NCI-H2227 (cell line): ENCODE measurements around the gene RPL13A.
"Not testable (repeated sequence)": the region's sequence is repeated elsewhere in the genome, so short reads cannot be mapped to it uniquely, and the experiment has no call there.

Experiments
- DNase-seq: peaks from one replicate; lab custom pipeline; 2025; ENCODE audit not compliant: unreplicated experiment; lab: John Stamatoyannopoulos, UW

Gene RPL13A

GRCh38 chr19:49487277-49488045, at the start of gene RPL13A:
RPL13A (plus strand) TSS chr19:49487608; CDS start chr19:49487630, 22 bp downstream.
- peak; percentile 99 for DNase-seq

DNA sequence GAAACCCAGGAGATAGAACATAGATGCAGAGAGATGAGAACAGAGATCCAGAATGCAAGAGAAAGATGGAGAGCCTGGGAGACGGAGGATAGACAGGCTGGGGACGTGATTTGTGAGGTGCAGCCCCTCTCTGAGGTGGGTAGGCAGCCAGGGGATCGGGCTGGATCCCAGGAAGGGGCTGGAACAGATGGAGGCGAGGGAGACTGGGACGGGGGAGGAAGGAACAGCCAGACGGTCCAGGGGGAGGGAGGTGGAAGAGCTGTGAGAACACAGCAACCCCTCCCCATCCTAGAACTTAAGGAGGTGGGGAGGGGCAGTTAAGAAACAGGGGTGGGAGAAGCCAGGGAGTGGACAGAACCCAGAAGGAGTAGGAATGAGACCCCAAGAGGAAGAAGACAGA, 49.1 kb upstream of the RPL13A start:
- DNase-seq, result no peak

- DNase-seq, result no peak
Measured at GRCh38 chr19:49439836-49440235, 47.6 kb upstream of the RPL13A start.

DNA sequence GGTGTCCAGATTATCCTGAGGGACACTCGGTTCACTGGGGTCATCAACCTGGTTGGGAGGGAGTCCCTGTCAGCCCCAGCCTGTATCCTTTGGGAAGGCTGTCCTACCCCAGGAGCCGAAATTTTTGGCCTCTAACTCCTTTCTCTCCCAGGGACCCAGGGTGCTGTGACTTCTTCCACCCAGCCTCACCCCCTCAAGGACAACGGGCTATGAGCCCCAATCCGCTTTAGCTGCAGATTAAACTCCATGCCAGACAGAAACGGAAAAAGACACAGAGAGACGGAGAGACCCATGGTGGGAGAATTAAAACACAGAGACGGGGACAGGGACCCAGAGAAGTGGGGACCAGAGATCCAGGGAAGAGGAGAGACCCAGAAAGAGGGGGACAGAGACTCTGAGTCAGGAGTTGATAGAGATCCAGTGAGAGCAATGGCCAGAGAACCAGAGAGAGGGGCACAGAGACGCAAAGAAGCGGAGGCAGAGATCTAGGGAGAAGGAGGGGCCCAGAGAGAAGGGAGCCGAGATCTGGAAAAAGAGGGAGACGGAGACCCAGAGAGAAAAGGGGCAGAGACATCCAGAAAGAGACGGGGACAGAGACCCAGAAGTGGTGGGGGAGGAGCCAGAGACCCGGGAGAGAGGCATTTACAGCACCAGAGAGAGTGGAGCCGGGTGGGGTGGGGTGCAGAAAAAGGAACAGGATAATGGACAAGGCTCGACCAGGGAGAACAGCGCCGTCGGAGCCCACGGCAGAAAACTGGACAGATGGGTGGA, 46.8 kb upstream of the RPL13A start:
- no peak for DNase-seq

DNA sequence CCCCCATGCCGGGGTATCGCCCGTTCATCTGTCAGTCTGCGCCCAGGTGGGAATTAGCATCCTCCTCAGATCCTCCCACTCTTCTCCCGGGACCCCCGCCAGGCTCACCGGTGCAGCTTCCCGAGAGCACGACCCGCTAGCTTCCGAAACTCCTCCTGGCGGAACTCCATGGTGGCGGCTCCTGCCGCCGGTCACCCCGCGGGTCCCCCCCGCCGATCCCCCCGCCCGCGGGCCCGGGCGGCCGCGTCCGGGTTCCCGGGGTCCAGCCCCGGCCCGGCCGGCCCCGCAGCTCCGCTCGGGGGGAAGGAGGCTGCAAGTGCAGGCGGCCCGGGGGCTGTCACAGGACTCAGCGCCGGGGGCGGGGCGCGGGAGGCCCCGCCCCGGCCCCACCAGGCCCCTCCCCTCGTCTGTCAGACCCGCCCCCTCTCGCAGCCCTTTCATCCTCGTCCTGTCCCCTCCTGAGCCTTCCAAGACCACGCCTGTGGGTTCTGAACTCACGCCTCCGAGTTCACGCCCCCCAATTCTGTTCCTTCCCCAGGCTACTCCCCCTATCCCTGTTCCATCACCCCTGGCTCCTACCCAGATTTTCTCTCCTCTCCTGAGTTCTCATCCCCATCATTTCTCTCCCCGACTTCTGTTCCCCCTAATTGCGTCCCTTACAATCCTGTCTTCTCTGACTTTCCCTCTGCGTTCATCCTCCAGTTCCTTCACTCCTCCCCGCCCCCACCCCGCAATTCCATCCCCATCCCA, 46.0 kb upstream of the RPL13A start, which contains the start of gene SLC17A7:
Gene SLC17A7 (minus strand): TSS at position 318 of the 750 bp plus-strand sequence. CDS start 148 bp downstream, at position 170.
- DNase-seq, result peak; percentile 58

GRCh38 chr19:49441960-49442350, 45.5 kb upstream of the RPL13A start:
- DNase-seq, result no peak

- DNase-seq, result no peak
Measured at GRCh38 chr19:49442354-49442753, 45.1 kb upstream of the RPL13A start.

- peak; percentile 85 for DNase-seq
Measured at GRCh38 chr19:49442771-49443365, 44.5 kb upstream of the RPL13A start.

DNA sequence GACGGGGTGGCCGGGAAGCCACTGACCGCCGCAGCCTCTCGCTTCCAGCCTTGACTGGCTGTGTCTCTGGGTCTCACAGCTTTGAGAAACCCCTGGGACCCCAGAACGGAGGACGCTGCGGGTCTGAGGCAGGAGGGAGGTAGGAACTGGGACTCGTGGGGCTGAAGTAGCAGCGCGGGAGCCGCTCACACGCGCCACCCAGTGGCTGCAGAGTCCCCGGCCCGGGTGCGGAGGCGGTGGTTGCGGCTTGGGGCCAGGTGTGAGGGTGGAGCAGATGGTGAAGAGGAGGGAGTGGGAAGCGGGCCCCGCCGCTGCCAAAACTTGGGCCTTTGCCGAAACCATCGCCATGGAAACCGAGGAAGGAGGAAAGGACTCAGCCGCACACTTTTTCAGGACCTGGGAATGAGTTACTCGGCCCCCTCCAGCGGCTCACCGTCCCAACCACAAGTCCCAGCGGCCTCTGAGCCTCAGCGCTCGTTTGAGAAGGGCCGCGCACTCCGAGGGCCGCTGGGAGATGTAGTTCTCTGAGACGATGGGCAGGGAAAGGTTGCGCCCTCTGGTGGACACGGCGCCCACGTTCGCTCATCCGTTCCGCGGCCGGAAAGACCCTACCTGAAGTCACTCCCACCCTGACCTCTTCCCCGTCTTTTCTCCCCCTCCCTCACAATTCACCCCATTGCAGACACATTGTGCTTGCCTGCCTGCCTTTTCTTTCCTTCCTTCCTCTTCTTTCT, 43.9 kb upstream of the RPL13A start:
- peak; percentile 94 for DNase-seq

DNA sequence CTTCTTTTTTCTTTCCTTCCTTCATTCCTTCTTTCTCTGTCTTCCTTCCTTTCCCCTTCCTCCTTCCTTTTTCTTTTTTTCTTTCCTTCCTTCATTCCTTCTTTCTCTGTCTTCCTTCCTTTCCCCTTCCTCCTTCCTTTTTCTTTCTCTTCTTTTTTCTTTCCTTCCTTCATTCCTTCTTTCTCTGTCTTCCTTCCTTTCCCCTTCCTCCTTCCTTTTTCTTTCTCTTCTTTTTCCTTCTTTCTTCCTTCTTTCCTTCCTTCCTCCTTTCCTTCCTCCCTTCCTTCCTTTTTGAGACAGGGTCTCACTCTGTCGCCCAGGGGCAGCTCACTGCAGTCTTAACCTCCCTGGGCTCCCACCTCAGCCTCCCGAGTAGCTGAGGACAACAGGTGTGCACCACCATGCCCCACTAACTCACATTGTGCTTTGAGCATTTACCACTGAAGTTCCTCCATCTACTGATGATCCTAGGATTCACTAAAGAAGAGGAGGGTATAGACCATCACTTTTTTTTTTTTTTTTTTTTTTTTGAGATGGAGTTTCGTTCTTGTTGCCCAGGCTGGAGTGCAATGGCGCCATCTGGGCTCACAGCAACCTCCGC, 43.2 kb upstream of the RPL13A start:
- not testable (repeated sequence) for DNase-seq

DNA sequence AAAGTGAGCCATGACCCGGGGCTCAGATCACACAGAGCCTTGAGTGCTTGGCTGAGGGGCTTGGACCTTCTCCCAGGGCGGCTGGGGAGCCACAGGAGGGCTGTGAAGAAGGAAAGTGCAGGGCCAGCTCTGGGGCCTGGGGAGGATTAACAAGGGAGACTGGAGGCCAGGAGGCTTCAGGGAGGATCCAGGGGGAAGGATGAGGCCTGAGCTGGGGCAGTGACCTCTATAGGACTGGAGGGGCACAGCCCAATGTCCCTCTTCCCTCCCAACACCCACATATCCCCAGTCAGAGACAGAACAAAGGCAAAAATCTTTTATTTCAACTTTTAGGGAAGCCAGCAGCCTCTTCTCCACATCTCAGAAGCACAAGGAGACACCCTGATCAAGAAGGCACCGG, 41.4 kb upstream of the RPL13A start:
- DNase-seq, result no peak

- DNase-seq, result peak; percentile 49
Measured at GRCh38 chr19:49447485-49448431, 39.6 kb upstream of the RPL13A start.

GRCh38 chr19:49448432-49448786, 39.0 kb upstream of the RPL13A start:
- no peak for DNase-seq

DNA sequence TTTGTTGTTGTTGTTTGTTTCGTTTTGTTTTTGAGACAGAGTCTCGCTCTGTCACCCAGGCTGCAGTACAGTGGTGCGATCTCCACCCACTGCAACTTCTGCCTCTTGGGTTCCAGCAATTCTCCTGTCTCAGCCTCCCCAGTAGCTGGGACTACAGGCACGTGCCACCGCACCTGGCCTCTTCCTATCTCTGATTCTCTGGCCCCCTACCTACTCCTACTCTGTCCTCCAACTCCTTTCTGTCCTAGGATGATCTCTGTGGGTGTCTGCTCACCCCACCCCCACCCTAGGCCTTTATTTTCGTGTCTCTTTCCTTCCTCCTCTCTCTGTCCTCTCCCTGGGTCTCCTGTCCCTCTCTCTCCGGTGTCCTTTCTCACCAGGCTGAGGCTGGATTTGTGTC, 37.0 kb upstream of the RPL13A start:
- no peak for DNase-seq

GRCh38 chr19:49451430-49452181, 35.8 kb upstream of the RPL13A start, which contains the start of gene PIH1D1:
PIH1D1 (minus strand) TSS chr19:49451814; CDS start chr19:49451574, 240 bp downstream.
- peak; percentile 96 for DNase-seq

- peak; percentile 96 for DNase-seq
Measured at GRCh38 chr19:49453013-49453756, 34.2 kb upstream of the RPL13A start, which contains the start of gene ALDH16A1. ALDH16A1 (plus strand) TSS chr19:49453225; CDS start chr19:49453332, 107 bp downstream.

DNA sequence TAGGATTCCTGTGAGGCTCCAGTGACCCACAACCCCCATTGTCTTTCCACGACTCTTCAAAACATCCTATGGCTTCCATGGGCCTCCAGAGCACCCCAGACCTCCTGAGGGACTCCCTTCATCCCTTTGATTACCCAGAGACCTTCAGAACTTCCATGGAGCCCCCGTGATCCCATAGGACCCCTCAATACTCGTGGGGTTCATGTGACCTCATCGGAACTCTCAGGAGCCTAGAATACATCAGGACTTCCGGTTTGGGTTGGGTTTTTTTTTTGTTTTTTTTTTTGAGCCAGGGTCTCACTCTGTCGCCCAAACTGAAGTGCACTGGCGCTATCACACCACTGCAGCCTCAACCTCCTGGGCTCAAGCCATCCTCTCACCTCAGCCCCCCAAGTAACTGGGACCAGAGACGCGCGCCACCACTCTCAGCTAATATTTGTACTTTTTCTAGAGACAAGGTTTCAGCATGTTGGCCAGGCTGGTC, 33.6 kb upstream of the RPL13A start:
- DNase-seq, result no peak
